K562 (cell line): ENCODE measurements around the gene ATP5F1A. TPM values are rescaled to one million over a fixed set of nuclear protein-coding genes. Genes with fewer than 3 reads are reported as not detected.

Experiments used
- EZH2 ChIP-seq: IDR thresholded peaks from 2 replicates; pipeline ENCODE4 v1.6.1; 2012; ENCODE audit warnings: low read depth, mild to moderate bottlenecking, inconsistent platforms, low read length, borderline replicate concordance
- FUS ChIP-seq: fragments of 200-400 bp; formaldehyde crosslinking; optimal IDR thresholded peaks from 2 replicates; pipeline ENCODE3; 2017; ENCODE audit warnings: low read depth, low read length
- HDAC8 ChIP-seq: fragments of 450-650 bp; IDR thresholded peaks from 2 replicates; pipeline ENCODE4 v1.6.1; 2016; ENCODE audit warnings: mild to moderate bottlenecking, missing genetic modification characterization, moderate library complexity, missing compliant biosample characterization
- L3MBTL2 ChIP-seq: fragments of 450-650 bp; IDR thresholded peaks from 2 replicates; pipeline ENCODE4 v1.6.1; 2016; ENCODE audit warnings: mild to moderate bottlenecking, moderate library complexity
- MBD1 ChIP-seq: fragments of 250-450 bp; sonication (Bioruptor Pico); IDR thresholded peaks from 2 replicates; pipeline ENCODE4 v1.8.0; 2022; ENCODE audit warnings: inconsistent platforms
- NFRKB ChIP-seq: fragments of 450-650 bp; IDR thresholded peaks from 2 replicates; pipeline ENCODE4 v1.6.1; 2016; ENCODE audit warnings: low read depth
- PTRF ChIP-seq: fragments of 450-650 bp; IDR thresholded peaks from 2 replicates; pipeline ENCODE4 v1.6.1; 2016; ENCODE audit warnings: mild to moderate bottlenecking, missing genetic modification characterization, missing compliant biosample characterization
- RAD21 ChIP-seq, 2 experiments: fragments of 250-450 bp in 1 of 2; fragments of 450-650 bp in 1 of 2; sonication (Bioruptor Pico) in 1 of 2; formaldehyde crosslinking in 1 of 2; IDR thresholded peaks in 1 of 2; conservative IDR thresholded peaks in 1 of 2; 2 replicates each; pipeline versions ENCODE4 v1.4.0 to v1.8.0; 2020 to 2022; ENCODE audit warnings: mild to moderate bottlenecking in 2 of 2, moderate library complexity in 1 of 2
- RAD51 ChIP-seq: fragments of 450-650 bp; IDR thresholded peaks from 2 replicates; pipeline ENCODE4 v1.7.1; 2016; ENCODE audit warnings: low read depth, mild to moderate bottlenecking, borderline replicate concordance
- SMAD1 ChIP-seq: fragments of 150-350 bp; IDR thresholded peaks from 2 replicates; pipeline ENCODE4 v1.6.1; 2014; ENCODE audit warnings: low read length, low read depth; ENCODE audit not compliant: partially characterized antibody
- SMARCA5 ChIP-seq: fragments of 450-650 bp; IDR thresholded peaks from 2 replicates; pipeline ENCODE4 v1.6.1; 2016
- STAT6 ChIP-seq: sonication (generic); formaldehyde crosslinking; IDR thresholded peaks from 2 replicates; pipeline ENCODE4 v1.8.1; 2023; ENCODE audit warnings: mild to moderate bottlenecking, missing genetic modification reagents
- TFAM ChIP-seq: fragments of 250-450 bp; sonication (Bioruptor Pico); conservative IDR thresholded peaks from 2 replicates; pipeline ENCODE4 v1.5.0; 2021; ENCODE audit warnings: mild to moderate bottlenecking, moderate library complexity
- WHSC1 ChIP-seq: IDR thresholded peaks from one replicate; pipeline ENCODE4 v1.6.1; 2012; ENCODE audit warnings: low read length, control low read depth, inconsistent platforms
- ZBTB1 ChIP-seq: sonication (generic); formaldehyde crosslinking; IDR thresholded peaks from 2 replicates; pipeline ENCODE4 v1.8.1; 2023; ENCODE audit warnings: missing genetic modification reagents, low read depth, mild to moderate bottlenecking, borderline replicate concordance
- ZNF280B ChIP-seq: fragments of 250-450 bp; sonication (Bioruptor Pico); IDR thresholded peaks from 2 replicates; pipeline ENCODE4 v1.5.1; 2021; ENCODE audit warnings: mild to moderate bottlenecking
- ZNF655 ChIP-seq: fragments of 250-450 bp; sonication (Bioruptor Pico); IDR thresholded peaks from 2 replicates; pipeline ENCODE4 v1.5.0; 2021
- polyA plus RNA-seq, 8 experiments: library from polyadenylated mRNA; depleted of rRNA in 4 of 8; stranded (reverse) in 5 of 8; unstranded in 3 of 8; fragments of >200 nt; fragmentation: Nextera tagmentation in 2 of 8; fragmentation: Illumina TruSeq in 1 of 8; extraction: Ambion mirVana in 2 of 8; extraction: Trizol in 1 of 8; gene quantifications; 2 replicates each; pipeline versions ENCODE4 v1.2.1 to v1.2.3, GENCODE V29; 2011 to 2014; ENCODE audit warnings: inconsistent platforms in 1 of 8, missing spikeins in 1 of 8
- total RNA-seq, 7 experiments: library from RNA; depleted of rRNA in 6 of 7; stranded (reverse); fragments of >200 nt in 6 of 7; fragmentation: Illumina TruSeq in 2 of 7; extraction: Trizol in 2 of 7; gene quantifications; 2 replicates each; pipeline versions ENCODE4 v1.2.1 to v1.2.3, GENCODE V29; 2011 to 2021; ENCODE audit warnings: low replicate concordance in 1 of 7

The ATP5F1A gene
- total and polyA plus RNA-seq, 9 of the 15 experiments (the other 6 are each of a cell fraction or from before 2014, with no cell fraction given), result 377 to 762 (median 490) TPM

- TF ChIP-seq EZH2, result no peak
- TF ChIP-seq SMAD1, result no peak
- TF ChIP-seq WHSC1, result no peak
- TF ChIP-seq MBD1, result no peak
- no peak for TF ChIP-seq RAD21 (CRISPR knock-in tag; conservative IDR thresholded peaks at IDR 0.05 in 1 of 2, IDR thresholded peaks at IDR 0.05 in 1 of 2)
- TF ChIP-seq SMARCA5, result no peak
- no peak for TF ChIP-seq STAT6 (CRISPR knock-in tag)
- no peak for TF ChIP-seq PTRF (tag)
- TF ChIP-seq FUS, result no peak
- peak; percentile 56; the same call in 1 of the 2 replicates for TF ChIP-seq RAD51
- no peak for TF ChIP-seq ZBTB1 (CRISPR knock-in tag)
- peak; percentile 77; the same call in 1 of the 2 replicates for TF ChIP-seq NFRKB
- TF ChIP-seq HDAC8 (tag), result no peak
- no peak for TF ChIP-seq ZNF655 (CRISPR knock-in tag)
- peak; percentile 82 for TF ChIP-seq L3MBTL2
- TF ChIP-seq ZNF280B (CRISPR knock-in tag), result no peak
- no peak for TF ChIP-seq TFAM (CRISPR knock-in tag)
These were observed at the start of gene ATP5F1A (continued) for GRCh38 chr18:46097801-46098615.
